Peyer's patch (tissue), 4 donors: ENCODE results near the gene CEMIP. TPM values are rescaled to one million over a fixed set of nuclear protein-coding genes. Genes with fewer than 3 reads are reported as not detected.

Source experiments
- DNase-seq, 3 donors: peaks; one replicate each; pipeline ENCODE4 v3.0.0-alpha.2; 2017 to 2019
- H3K27ac ChIP-seq, 4 donors: fragments of 200-600 bp; sonication (generic); one replicate each; pipeline ENCODE4 v1.5.1; 2016 to 2019
- H3K27me3 ChIP-seq, 2 donors: fragments of 200-600 bp; sonication (generic); one replicate each; pipeline ENCODE4 v1.5.1; 2019
- H3K36me3 ChIP-seq, 3 donors: fragments of 200-600 bp; sonication (generic); one replicate each; pipeline ENCODE4 v1.5.1; 2016 to 2019
- H3K4me1 ChIP-seq, 4 donors: fragments of 200-600 bp; sonication (generic); one replicate each; pipeline ENCODE4 v1.5.1; 2016 to 2019
- H3K4me3 ChIP-seq, 4 donors: fragments of 200-600 bp; sonication (generic); 1 replicate in 3 of 4; 2 replicates in 1 of 4; pipeline ENCODE4 v1.5.1; 2016 to 2019; ENCODE audit warnings: mild to moderate bottlenecking in 1 of 4
- H3K9me3 ChIP-seq, 4 donors: fragments of 200-600 bp; sonication (generic); one replicate each; pipeline ENCODE4 v1.5.1; 2016 to 2019; ENCODE audit warnings: mild to moderate bottlenecking in 1 of 4
- POLR2A ChIP-seq, 2 donors: fragments of 450-650 bp; IDR thresholded peaks; one replicate each; pipeline ENCODE4 v1.5.1; 2017; ENCODE audit warnings: antibody characterized with exemption in 2 of 2, mild to moderate bottlenecking in 2 of 2, moderate library complexity in 2 of 2
- total RNA-seq, 4 donors: library from RNA; depleted of rRNA; stranded (reverse); fragments of >200 nt; gene quantifications; one replicate each; pipeline ENCODE4 v1.1.0, GENCODE V29; 2016
- TF ChIP-seq, protein P1 (sequence below), 6 experiments: fragments of 450-650 bp in 4 of 6; fragments of 200-600 bp in 2 of 6; sonication (generic) in 1 of 6; IDR thresholded peaks; one replicate each; pipeline ENCODE4 v1.5.1; 2017 to 2019; ENCODE audit warnings: antibody characterized with exemption in 6 of 6, mild to moderate bottlenecking in 3 of 6, moderate library complexity in 1 of 6

The CEMIP gene
- total RNA-seq, 4 donors from 2014 or later, result 0.27 to 0.83 (median 0.57) TPM; not detected in 1

DNA sequence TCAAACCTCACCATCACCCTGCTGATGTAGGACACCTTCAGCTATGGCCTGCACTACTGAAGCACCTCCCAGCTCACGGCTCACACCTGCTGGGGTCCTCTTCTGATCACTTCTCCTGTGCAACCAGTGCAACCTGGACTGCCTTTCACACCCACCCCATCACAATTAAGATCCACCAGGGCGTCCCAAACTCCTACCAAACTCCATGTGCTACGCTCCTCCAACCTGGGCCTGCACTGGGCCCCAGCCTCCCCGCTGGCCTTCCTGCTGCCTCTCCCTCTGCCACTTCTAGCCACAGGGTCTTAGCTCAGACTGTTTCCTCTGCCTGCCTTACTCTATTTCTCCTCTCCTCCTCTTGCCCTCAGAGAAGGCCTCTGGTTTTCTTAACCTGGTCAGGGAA is 197.7 kb downstream of the CEMIP start:
- no peak overlapping the region for H3K4me3 ChIP-seq
- DNase-seq, result no peak
- no peaks in the 10 kb centered on the region for H3K27me3 ChIP-seq
- no peak overlapping the region for H3K27ac ChIP-seq
- TF ChIP-seq, protein P1, sequence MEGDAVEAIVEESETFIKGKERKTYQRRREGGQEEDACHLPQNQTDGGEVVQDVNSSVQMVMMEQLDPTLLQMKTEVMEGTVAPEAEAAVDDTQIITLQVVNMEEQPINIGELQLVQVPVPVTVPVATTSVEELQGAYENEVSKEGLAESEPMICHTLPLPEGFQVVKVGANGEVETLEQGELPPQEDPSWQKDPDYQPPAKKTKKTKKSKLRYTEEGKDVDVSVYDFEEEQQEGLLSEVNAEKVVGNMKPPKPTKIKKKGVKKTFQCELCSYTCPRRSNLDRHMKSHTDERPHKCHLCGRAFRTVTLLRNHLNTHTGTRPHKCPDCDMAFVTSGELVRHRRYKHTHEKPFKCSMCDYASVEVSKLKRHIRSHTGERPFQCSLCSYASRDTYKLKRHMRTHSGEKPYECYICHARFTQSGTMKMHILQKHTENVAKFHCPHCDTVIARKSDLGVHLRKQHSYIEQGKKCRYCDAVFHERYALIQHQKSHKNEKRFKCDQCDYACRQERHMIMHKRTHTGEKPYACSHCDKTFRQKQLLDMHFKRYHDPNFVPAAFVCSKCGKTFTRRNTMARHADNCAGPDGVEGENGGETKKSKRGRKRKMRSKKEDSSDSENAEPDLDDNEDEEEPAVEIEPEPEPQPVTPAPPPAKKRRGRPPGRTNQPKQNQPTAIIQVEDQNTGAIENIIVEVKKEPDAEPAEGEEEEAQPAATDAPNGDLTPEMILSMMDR (IDR thresholded peaks at IDR 0.05), result no peak
- no peak for TF ChIP-seq POLR2A (IDR thresholded peaks at IDR 0.05)
- no peaks in the 10 kb centered on the region for H3K9me3 ChIP-seq
- H3K4me1 ChIP-seq, result no peaks in the 10 kb centered on the region
- peaks cover 0 to 38% (median 0%) of the 10 kb centered on the region in 3 donors for H3K36me3 ChIP-seq

DNA sequence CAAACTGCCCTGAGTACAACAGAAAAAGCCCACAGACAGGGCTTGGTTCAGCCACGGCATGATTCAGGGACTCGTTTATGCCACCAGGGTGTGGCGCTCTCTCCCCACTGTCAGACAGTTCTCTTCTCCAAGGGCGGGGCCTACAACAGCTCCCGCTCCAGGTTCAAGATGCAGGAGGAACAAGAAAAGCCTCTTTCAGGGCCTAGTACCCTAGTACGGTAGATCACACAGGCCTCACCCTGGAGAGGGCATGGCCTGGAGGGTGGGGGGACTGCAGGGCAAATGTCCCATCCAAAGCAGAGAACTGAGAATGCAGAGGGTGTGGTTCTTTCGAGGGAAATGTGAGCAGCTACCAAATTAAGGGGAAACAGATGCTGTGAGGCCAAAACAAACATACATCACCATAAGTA is 198.5 kb downstream of the CEMIP start:
- H3K4me3 ChIP-seq, result no peak overlapping the region
- DNase-seq, result peak; percentile 45 to 80 (median 77)
- H3K27ac ChIP-seq, result no peak overlapping the region
- H3K27me3 ChIP-seq, result no peaks in the 10 kb centered on the region
- H3K4me1 ChIP-seq, result no peaks in the 10 kb centered on the region
- no peak for TF ChIP-seq POLR2A (IDR thresholded peaks at IDR 0.05)
- TF ChIP-seq, protein P1 (IDR thresholded peaks at IDR 0.05), result peak in 4 of 6 experiments; percentile 38 to 66 (median 61)
- peaks cover 0 to 40% (median 0%) of the 10 kb centered on the region in 3 donors for H3K36me3 ChIP-seq
- no peaks in the 10 kb centered on the region for H3K9me3 ChIP-seq

DNA sequence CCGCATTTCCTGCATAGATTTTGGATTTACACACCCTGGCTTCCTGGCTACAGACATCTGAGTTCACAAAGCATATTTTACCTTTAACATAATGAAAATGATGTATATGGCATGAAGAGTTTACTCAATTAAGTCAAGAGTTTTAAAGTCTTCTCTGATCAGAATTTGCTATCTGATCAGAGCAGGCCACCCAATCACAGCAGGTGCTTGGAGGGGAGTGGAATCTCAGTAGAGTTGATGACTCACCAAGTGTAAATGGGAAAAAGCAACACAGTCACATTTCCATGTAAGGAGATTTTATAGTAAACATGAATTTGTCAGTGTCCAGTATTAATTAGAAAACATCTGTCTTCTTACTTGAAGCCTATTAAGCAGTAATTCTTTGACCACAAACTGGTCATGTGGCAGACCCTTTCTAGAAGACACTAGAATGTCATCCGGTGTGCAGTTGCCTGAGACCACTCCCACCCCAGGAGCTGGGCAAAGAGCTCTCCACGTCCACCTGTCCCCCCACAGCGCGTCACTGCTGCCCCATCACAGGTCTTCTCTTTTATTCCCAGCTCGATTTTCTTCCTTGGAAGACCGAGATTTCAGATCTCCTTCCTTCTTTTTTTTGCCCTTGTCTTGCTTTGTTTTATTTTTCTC is 199.6 kb downstream of the CEMIP start:
- no peak for DNase-seq

DNA sequence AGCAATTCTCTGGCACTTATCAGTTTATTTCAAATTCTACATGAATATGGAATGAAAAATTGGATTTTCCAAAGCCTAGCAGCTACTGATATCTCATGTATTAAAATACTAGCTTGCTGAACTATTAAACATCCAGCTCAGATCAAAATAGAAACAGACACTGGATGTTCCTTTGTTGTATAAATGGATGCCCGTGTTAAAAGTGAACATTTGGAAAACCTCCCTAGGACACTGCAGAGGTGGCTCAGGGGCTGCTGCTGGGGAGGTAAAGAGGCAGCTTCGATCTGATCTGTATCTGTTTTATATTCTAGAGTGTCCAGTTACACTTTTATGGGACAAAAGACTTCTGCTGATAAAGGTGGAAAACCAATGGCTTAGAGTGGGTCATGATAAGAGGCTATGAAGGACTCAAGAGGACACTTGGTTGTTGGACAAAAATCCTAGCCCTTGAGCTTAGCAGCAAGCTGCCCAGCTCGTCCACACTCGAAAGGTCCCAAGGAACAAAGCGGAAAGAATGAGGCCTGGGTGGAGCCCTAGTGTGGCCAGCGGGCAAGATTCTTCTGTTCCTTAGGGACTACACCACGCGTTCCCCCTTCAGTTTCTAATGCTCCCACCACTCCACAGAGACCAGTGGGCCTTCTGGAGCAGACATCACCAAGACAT is 200.5 kb downstream of the CEMIP start:
- H3K36me3 ChIP-seq, result peaks cover 0 to 40% (median 0%) of the 10 kb centered on the region in 3 donors
- no peaks in the 10 kb centered on the region for H3K27me3 ChIP-seq
- H3K4me3 ChIP-seq, result no peak overlapping the region
- DNase-seq, result no peak
- no peaks in the 10 kb centered on the region for H3K4me1 ChIP-seq
- H3K9me3 ChIP-seq, result no peaks in the 10 kb centered on the region
- TF ChIP-seq, protein P1 (IDR thresholded peaks at IDR 0.05), result no peak
- TF ChIP-seq POLR2A (IDR thresholded peaks at IDR 0.05), result no peak
- H3K27ac ChIP-seq, result no peak overlapping the region

More for the DNA sequence above, 199.6 kb downstream of the CEMIP start:
- TF ChIP-seq, protein P1 (IDR thresholded peaks at IDR 0.05), result no peak
- TF ChIP-seq POLR2A (IDR thresholded peaks at IDR 0.05), result no peak
- Histone ChIP-seq H3K27me3 (no peaks in the 10 kb centered on the region), H3K4me1 (no peaks in the 10 kb centered on the region), H3K36me3 (peaks cover 0 to 40% (median 0%) of the 10 kb centered on the region in 3 donors), H3K27ac (no peak overlapping the region), H3K4me3 (no peak overlapping the region), H3K9me3 (no peaks in the 10 kb centered on the region)

DNA sequence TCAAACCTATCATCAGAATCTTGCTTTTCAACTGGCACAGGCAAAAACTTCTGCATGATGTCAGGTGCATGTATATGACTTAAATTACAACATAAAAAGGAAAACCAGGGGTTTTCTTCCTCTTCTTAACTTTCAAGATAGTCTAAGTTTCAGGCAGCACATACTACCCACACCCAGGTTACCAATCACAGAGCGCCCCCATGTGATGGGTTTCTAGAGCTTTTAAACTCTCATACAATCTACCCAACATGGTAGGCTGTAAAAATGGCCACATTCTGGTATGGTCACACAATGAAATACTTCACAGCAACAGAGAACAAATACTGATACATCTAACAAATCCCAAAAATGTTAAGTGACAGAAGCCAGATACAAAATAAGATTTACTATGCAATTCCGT is 203.0 kb downstream of the CEMIP start:
- Histone ChIP-seq H3K4me1 (peaks cover 0 to 2% (median 0%) of the 10 kb centered on the region in 4 donors), H3K27ac (no peak overlapping the region), H3K36me3 (peaks cover 0 to 32% (median 0%) of the 10 kb centered on the region in 3 donors), H3K27me3 (no peaks in the 10 kb centered on the region), H3K9me3 (no peaks in the 10 kb centered on the region), H3K4me3 (no peak overlapping the region)
- TF ChIP-seq POLR2A (IDR thresholded peaks at IDR 0.05), result no peak
- TF ChIP-seq, protein P1 (IDR thresholded peaks at IDR 0.05), result no peak
- DNase-seq, result no peak
